WERI-Rb-1 (cell line): ENCODE results near the gene SOAT1.
"Not testable (repeated sequence)": the region's sequence is repeated elsewhere in the genome, so short reads cannot be mapped to it uniquely, and the experiment has no call there.

Source experiments
- DNase-seq: peaks from one replicate; pipeline ENCODE4 v3.0.0-alpha.2; 2020
- H3K27ac ChIP-seq: fragments of 250-450 bp; sonication (Bioruptor Pico); 2 replicates; pipeline ENCODE4 v1.5.1; 2020; ENCODE audit warnings: mild to moderate bottlenecking, moderate library complexity
- H3K27me3 ChIP-seq: fragments of 250-450 bp; sonication (Bioruptor Pico); 2 replicates; pipeline ENCODE4 v1.5.1; 2021; ENCODE audit warnings: mild to moderate bottlenecking, low read depth, moderate library complexity; ENCODE audit not compliant: insufficient read depth, severe bottlenecking
- H3K36me3 ChIP-seq: fragments of 250-450 bp; sonication (Bioruptor Pico); 2 replicates; pipeline ENCODE4 v1.5.1; 2020; ENCODE audit warnings: mild to moderate bottlenecking, moderate library complexity
- H3K4me3 ChIP-seq: 2 replicates; pipeline ENCODE4 v1.5.1; 2011; ENCODE audit warnings: low read depth, mild to moderate bottlenecking, control low read depth, low read length
- H3K9me3 ChIP-seq: fragments of 250-450 bp; sonication (Bioruptor Pico); 2 replicates; pipeline ENCODE4 v1.5.1; 2021; ENCODE audit warnings: mild to moderate bottlenecking, moderate library complexity; ENCODE audit not compliant: severe bottlenecking
- TF ChIP-seq, protein P1 (sequence below): IDR thresholded peaks from 2 replicates; pipeline ENCODE4 v1.5.1; 2011; ENCODE audit warnings: low read depth, mild to moderate bottlenecking, control low read depth, inconsistent platforms, low read length

SOAT1 gene

DNA sequence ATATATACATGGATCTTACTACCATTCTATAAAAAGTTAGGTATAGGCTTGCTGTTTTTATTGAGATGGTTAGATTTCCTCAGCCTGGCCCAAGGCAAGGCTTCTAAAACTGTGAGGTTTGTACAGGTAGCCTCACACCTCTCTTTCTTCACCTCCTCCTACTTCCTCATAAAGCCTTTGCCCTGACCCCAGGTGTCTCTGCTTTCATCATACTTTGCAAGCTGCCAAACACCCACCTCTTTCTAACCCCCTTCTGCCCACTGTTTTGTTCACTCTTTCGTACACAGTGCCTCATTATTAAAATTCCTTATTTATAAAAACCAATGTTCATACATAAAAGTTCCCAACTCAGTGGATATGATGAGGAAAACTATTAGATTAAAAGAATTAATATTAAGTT, 31.4 kb upstream of the SOAT1 start:
- Histone ChIP-seq H3K27ac (no peak overlapping the region), H3K9me3 (no peaks in the 10 kb centered on the region), H3K4me3 (no peak overlapping the region), H3K36me3 (no peaks in the 10 kb centered on the region), H3K27me3 (no peaks in the 10 kb centered on the region)
- TF ChIP-seq, protein P1, sequence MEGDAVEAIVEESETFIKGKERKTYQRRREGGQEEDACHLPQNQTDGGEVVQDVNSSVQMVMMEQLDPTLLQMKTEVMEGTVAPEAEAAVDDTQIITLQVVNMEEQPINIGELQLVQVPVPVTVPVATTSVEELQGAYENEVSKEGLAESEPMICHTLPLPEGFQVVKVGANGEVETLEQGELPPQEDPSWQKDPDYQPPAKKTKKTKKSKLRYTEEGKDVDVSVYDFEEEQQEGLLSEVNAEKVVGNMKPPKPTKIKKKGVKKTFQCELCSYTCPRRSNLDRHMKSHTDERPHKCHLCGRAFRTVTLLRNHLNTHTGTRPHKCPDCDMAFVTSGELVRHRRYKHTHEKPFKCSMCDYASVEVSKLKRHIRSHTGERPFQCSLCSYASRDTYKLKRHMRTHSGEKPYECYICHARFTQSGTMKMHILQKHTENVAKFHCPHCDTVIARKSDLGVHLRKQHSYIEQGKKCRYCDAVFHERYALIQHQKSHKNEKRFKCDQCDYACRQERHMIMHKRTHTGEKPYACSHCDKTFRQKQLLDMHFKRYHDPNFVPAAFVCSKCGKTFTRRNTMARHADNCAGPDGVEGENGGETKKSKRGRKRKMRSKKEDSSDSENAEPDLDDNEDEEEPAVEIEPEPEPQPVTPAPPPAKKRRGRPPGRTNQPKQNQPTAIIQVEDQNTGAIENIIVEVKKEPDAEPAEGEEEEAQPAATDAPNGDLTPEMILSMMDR = no peak
- no peak for DNase-seq

- H3K27ac ChIP-seq = no peak overlapping the region
- H3K4me3 ChIP-seq = no peak overlapping the region
- H3K9me3 ChIP-seq = no peaks in the 10 kb centered on the region
- TF ChIP-seq, protein P1 = no peak
- no peaks in the 10 kb centered on the region for H3K27me3 ChIP-seq
- no peaks in the 10 kb centered on the region for H3K36me3 ChIP-seq
- no peak for DNase-seq
Measured at GRCh38 chr1:179263121-179263520, 30.5 kb upstream of the SOAT1 start.

DNA sequence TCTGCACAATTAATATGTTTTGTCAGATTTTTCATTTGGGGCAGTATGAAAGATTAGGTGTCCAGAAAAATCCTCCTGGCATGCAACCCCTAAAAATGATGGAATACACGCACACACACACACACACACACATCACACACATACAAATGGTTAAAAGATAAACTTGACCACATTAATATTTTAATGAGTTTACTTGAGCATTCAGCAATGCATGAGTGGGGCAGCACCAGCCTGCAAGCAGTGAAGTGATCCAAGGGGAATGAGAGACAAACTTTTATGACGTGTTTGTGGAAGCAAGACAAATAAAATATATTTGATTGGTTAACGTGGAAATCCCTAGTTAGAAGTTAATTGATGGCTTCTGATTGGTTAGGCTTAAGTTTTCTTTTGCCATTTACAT, 29.1 kb upstream of the SOAT1 start:
- Histone ChIP-seq H3K4me3 (no peak overlapping the region), H3K9me3 (no peaks in the 10 kb centered on the region), H3K27me3 (no peaks in the 10 kb centered on the region), H3K27ac (no peak overlapping the region), H3K36me3 (no peaks in the 10 kb centered on the region)
- TF ChIP-seq, protein P1 = no peak
- no peak for DNase-seq

DNA sequence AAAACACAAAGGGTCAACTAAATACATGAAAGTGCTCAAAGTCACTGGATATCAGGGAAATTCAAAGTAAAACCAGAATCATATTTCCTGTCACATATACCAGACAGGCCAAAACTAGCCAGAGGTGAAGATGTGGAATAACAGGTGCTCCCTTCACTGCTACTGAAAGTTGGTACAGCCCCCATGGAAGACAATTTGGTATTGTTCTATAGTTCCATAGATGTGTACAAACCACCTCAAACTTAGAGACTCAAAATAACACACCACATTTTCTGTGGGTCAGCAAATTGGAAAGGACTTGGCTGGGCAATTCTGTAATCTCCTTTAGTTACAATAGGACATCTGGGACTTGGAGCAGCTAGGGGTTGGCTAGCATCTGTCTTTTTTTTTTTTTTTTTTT, 24.5 kb upstream of the SOAT1 start:
- TF ChIP-seq, protein P1 = no peak
- Histone ChIP-seq H3K9me3 (no peaks in the 10 kb centered on the region), H3K27ac (no peak overlapping the region), H3K4me3 (no peak overlapping the region), H3K27me3 (no peaks in the 10 kb centered on the region), H3K36me3 (no peaks in the 10 kb centered on the region)
- no peak for DNase-seq

GRCh38 chr1:179274424-179274823, 19.2 kb upstream of the SOAT1 start:
- not testable (repeated sequence) for DNase-seq, H3K9me3 ChIP-seq, H3K36me3 ChIP-seq, H3K4me3 ChIP-seq, H3K27ac ChIP-seq, H3K27me3 ChIP-seq

- H3K27me3 ChIP-seq = no peaks in the 10 kb centered on the region
- TF ChIP-seq, protein P1 = no peak
- H3K27ac ChIP-seq = no peak overlapping the region
- no peaks in the 10 kb centered on the region for H3K36me3 ChIP-seq
- H3K9me3 ChIP-seq = peaks cover 12% of the 10 kb centered on the region
- DNase-seq = no peak
- no peak overlapping the region for H3K4me3 ChIP-seq
Measured at GRCh38 chr1:179278920-179279319, 14.7 kb upstream of the SOAT1 start.
